Suprapubic skin (tissue), 3 donors: ENCODE data around the gene NAP1L5.

Source experiments
- EP300 ChIP-seq: sonication (generic); formaldehyde crosslinking; IDR thresholded peaks from one replicate; pipeline ENCODE4 v1.6.1; 2017; ENCODE audit warnings: antibody characterized with exemption
- TF ChIP-seq, protein P1 (sequence below), 2 donors: fragments of 200-600 bp in 1 of 2; fragments of 450-650 bp in 1 of 2; sonication (generic) in 1 of 2; IDR thresholded peaks; one replicate each; pipeline ENCODE4 v1.5.1; 2016 to 2019; ENCODE audit warnings: antibody characterized with exemption in 2 of 2, mild to moderate bottlenecking in 1 of 2, moderate library complexity in 1 of 2

DNA sequence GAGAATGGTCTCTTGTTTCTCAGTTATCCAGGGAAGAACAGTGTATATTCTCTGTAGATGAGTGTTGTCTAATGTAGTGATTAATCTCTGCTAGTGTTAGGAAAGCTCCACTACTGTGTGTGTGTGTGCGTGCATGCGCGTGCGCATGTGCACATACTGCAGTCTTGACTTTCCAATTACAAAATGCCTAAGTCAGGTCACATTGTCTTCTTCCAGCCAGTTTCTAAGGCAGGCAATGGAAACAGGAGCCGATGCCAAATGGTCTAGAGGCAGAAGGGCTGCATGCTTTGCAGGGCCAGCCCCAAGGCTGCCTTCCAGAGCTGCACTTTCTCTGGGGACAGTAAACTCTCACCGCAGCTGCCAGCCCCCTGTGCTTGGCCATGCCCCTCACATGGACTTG lies 30.5 kb upstream of the NAP1L5 start:
- no peak for TF ChIP-seq EP300
- TF ChIP-seq, protein P1, sequence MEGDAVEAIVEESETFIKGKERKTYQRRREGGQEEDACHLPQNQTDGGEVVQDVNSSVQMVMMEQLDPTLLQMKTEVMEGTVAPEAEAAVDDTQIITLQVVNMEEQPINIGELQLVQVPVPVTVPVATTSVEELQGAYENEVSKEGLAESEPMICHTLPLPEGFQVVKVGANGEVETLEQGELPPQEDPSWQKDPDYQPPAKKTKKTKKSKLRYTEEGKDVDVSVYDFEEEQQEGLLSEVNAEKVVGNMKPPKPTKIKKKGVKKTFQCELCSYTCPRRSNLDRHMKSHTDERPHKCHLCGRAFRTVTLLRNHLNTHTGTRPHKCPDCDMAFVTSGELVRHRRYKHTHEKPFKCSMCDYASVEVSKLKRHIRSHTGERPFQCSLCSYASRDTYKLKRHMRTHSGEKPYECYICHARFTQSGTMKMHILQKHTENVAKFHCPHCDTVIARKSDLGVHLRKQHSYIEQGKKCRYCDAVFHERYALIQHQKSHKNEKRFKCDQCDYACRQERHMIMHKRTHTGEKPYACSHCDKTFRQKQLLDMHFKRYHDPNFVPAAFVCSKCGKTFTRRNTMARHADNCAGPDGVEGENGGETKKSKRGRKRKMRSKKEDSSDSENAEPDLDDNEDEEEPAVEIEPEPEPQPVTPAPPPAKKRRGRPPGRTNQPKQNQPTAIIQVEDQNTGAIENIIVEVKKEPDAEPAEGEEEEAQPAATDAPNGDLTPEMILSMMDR (IDR thresholded peaks at IDR 0.05) = no peak
